H1 (cell line): ENCODE results near the gene IRAK1BP1. TPM values are rescaled to one million over a fixed set of nuclear protein-coding genes. Genes with fewer than 3 reads are reported as not detected.

ENCODE experiments used
- CHD7 ChIP-seq: fragments of 300-600 bp; sonication (generic); IDR thresholded peaks from 2 replicates; pipeline ENCODE4 v1.7.1; 2012; ENCODE audit warnings: low read length, moderate library complexity, mild to moderate bottlenecking, inconsistent platforms; ENCODE audit not compliant: insufficient replicate concordance
- EP300 ChIP-seq, 2 experiments: IDR thresholded peaks; 1 replicate in 1 of 2; 2 replicates in 1 of 2; pipeline ENCODE4 v1.6.1; 2011 to 2012; ENCODE audit warnings: low read depth in 2 of 2, low read length in 2 of 2, mild to moderate bottlenecking in 2 of 2, borderline replicate concordance in 1 of 2, inconsistent platforms in 1 of 2, moderate library complexity in 1 of 2
- POLR2AphosphoS5 ChIP-seq: IDR thresholded peaks from 2 replicates; pipeline ENCODE4 v1.6.1; 2011; ENCODE audit warnings: low read depth, low read length
- polyA plus RNA-seq, 7 experiments: library from polyadenylated mRNA; depleted of rRNA in 3 of 7; stranded (reverse) in 5 of 7; unstranded in 2 of 7; fragments of >200 nt in 5 of 7; fragments of 200-250 nt in 2 of 7; gene quantifications; 1 replicate in 5 of 7; 2 replicates in 1 of 7; 4 replicates in 1 of 7; pipeline versions ENCODE4 v1.2.1 to v1.2.3, GENCODE V29; 2011 to 2013; ENCODE audit warnings: missing spikeins in 2 of 7, mixed read lengths in 2 of 7
- total RNA-seq: library from RNA; stranded (reverse); fragmentation: NEBNext Ultra II Directional; extraction: Animal tissue kit (Norgen Biotek cat#: 25700); gene quantifications from 2 replicates; pipeline ENCODE4 v1.2.1, GENCODE V29; 2021

IRAK1BP1 gene
- total and polyA plus RNA-seq, 2 of the 8 experiments (the other 6 are each of a cell fraction or from before 2014, with no cell fraction given) = 3.7 to 4.7 TPM

GRCh38 chr6:78936515-78936914 lies 69.2 kb downstream of the IRAK1BP1 start (continued):
- TF ChIP-seq CHD7 = no peak
- 0 out of 2 replicates have a peak, but pooled peaks have one; percentile 28 for TF ChIP-seq POLR2AphosphoS5
- TF ChIP-seq EP300 (IDR thresholded peaks at IDR 0.05; ENCODE audit: borderline replicate concordance in 1 of 2, low read depth in 2 of 2, low read length in 2 of 2) = no peak
